Ovary (tissue), 3 donors: ENCODE results near the gene ARHGEF11.

ENCODE experiments used
- EP300 ChIP-seq: sonication (generic); formaldehyde crosslinking; IDR thresholded peaks from one replicate; pipeline ENCODE4 v1.6.1; 2017; ENCODE audit warnings: antibody characterized with exemption
- POLR2A ChIP-seq: fragments of 450-650 bp; IDR thresholded peaks from one replicate; pipeline ENCODE4 v1.6.1; 2017; ENCODE audit warnings: antibody characterized with exemption, mild to moderate bottlenecking, moderate library complexity
- TF ChIP-seq, protein P1 (sequence below), 3 donors: fragments of 450-650 bp in 2 of 3; fragments of 200-600 bp in 1 of 3; IDR thresholded peaks; one replicate each; pipeline versions ENCODE4 v1.5.1 to v1.8.0; 2016 to 2022; ENCODE audit warnings: antibody characterized with exemption in 3 of 3, mild to moderate bottlenecking in 1 of 3
- donor health status: DM: no; HTN: no; CAD: no.

DNA sequence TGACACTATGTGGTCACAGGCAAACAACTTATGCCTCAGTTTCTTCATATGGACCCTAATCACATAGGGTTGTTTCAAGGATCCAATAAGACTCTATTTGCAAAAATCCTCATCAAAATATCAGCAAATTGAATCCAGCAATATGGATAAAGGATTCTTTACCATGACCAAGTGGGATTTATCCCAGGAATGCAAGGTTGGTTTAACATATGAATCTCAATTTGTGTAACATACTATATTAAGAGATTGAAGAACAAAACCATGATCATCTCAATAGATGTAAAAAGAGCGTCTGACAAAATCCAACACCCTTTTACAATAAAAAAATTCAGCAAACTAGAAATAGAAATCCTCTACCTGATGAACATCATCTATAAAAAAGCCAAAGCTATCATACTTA is 23.9 kb downstream of the ARHGEF11 start:
- TF ChIP-seq, protein P1, sequence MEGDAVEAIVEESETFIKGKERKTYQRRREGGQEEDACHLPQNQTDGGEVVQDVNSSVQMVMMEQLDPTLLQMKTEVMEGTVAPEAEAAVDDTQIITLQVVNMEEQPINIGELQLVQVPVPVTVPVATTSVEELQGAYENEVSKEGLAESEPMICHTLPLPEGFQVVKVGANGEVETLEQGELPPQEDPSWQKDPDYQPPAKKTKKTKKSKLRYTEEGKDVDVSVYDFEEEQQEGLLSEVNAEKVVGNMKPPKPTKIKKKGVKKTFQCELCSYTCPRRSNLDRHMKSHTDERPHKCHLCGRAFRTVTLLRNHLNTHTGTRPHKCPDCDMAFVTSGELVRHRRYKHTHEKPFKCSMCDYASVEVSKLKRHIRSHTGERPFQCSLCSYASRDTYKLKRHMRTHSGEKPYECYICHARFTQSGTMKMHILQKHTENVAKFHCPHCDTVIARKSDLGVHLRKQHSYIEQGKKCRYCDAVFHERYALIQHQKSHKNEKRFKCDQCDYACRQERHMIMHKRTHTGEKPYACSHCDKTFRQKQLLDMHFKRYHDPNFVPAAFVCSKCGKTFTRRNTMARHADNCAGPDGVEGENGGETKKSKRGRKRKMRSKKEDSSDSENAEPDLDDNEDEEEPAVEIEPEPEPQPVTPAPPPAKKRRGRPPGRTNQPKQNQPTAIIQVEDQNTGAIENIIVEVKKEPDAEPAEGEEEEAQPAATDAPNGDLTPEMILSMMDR (IDR thresholded peaks at IDR 0.05) = no peak
- TF ChIP-seq POLR2A (no peak), EP300 (no peak)
